HepG2 (cell line): ENCODE results near the gene MIGA2. TPM values are rescaled to one million over a fixed set of nuclear protein-coding genes. Genes with fewer than 3 reads are reported as not detected.

Experiments
- ARNT ChIP-seq: fragments of 450-650 bp; IDR thresholded peaks from 2 replicates; pipeline ENCODE4 v1.6.1; 2017
- ASH2L ChIP-seq: fragments of 300-600, 200-600 bp; sonication (generic); IDR thresholded peaks from 2 replicates; pipeline ENCODE4 v1.7.0; 2017; ENCODE audit warnings: low read depth, mild to moderate bottlenecking, moderate library complexity, mixed read lengths, low read length; ENCODE audit not compliant: insufficient read length
- BRD4 ChIP-seq: sonication (generic); formaldehyde crosslinking; IDR thresholded peaks from 2 replicates; pipeline ENCODE4 v1.4.0; 2020; ENCODE audit warnings: missing genetic modification reagents
- CCDC6 ChIP-seq: sonication (generic); formaldehyde crosslinking; IDR thresholded peaks from 2 replicates; pipeline ENCODE4 v1.8.1; 2022; ENCODE audit warnings: mild to moderate bottlenecking, missing genetic modification reagents, moderate library complexity
- CHD4 ChIP-seq: fragments of 200-600 bp; sonication (generic); IDR thresholded peaks from 2 replicates; pipeline ENCODE4 v1.7.0; 2017; ENCODE audit warnings: mild to moderate bottlenecking, low read length, borderline replicate concordance
- HDAC6 ChIP-seq: fragments of 200-600 bp; sonication (generic); IDR thresholded peaks from 2 replicates; pipeline ENCODE4 v1.7.0; 2017; ENCODE audit warnings: mild to moderate bottlenecking, antibody characterized with exemption, low read length, low read depth
- JDP2 ChIP-seq: sonication (generic); formaldehyde crosslinking; IDR thresholded peaks from 2 replicates; pipeline ENCODE4 v1.8.1; 2022; ENCODE audit warnings: missing genetic modification reagents, borderline replicate concordance
- NFIB ChIP-seq: sonication (generic); formaldehyde crosslinking; IDR thresholded peaks from 2 replicates; pipeline ENCODE4 v1.9.0; 2021; ENCODE audit warnings: missing genetic modification reagents, mild to moderate bottlenecking, borderline replicate concordance
- NR2F6 ChIP-seq, 2 experiments: IDR thresholded peaks; 2 replicates each; pipeline ENCODE4 v1.6.1; 2016; ENCODE audit warnings: antibody characterized with exemption in 1 of 2, mild to moderate bottlenecking in 1 of 2
- PHB2 ChIP-seq: fragments of 450-650 bp; IDR thresholded peaks from 2 replicates; pipeline ENCODE4 v1.6.1; 2018; ENCODE audit not compliant: partially characterized antibody
- REXO4 ChIP-seq: sonication (generic); formaldehyde crosslinking; IDR thresholded peaks from 2 replicates; pipeline ENCODE4 v1.8.0; 2022; ENCODE audit warnings: missing genetic modification reagents, mild to moderate bottlenecking, borderline replicate concordance
- SATB2 ChIP-seq: sonication (generic); formaldehyde crosslinking; IDR thresholded peaks from 2 replicates; pipeline ENCODE4 v1.5.0; 2020; ENCODE audit warnings: missing genetic modification reagents
- SCMH1 ChIP-seq: sonication (generic); formaldehyde crosslinking; IDR thresholded peaks from 2 replicates; pipeline ENCODE4 v1.9.0; 2021; ENCODE audit warnings: missing genetic modification reagents, mild to moderate bottlenecking, borderline replicate concordance
- THAP11 ChIP-seq: IDR thresholded peaks from 2 replicates; pipeline ENCODE4 v1.6.1; 2016; ENCODE audit warnings: missing biosample characterization, missing genetic modification reagents
- TIGD3 ChIP-seq: sonication (generic); formaldehyde crosslinking; IDR thresholded peaks from 2 replicates; pipeline ENCODE4 v1.5.1; 2020; ENCODE audit warnings: mild to moderate bottlenecking, missing genetic modification reagents, borderline replicate concordance
- TOPORS ChIP-seq: sonication (generic); formaldehyde crosslinking; IDR thresholded peaks from 2 replicates; pipeline ENCODE4 v1.8.0; 2023; ENCODE audit warnings: mild to moderate bottlenecking, missing genetic modification reagents
- U2AF2 ChIP-seq: fragments of 200-400 bp; formaldehyde crosslinking; IDR thresholded peaks from 2 replicates; pipeline ENCODE4 v1.6.1; 2017; ENCODE audit warnings: low read depth, mild to moderate bottlenecking, low read length
- USF2 ChIP-seq, 2 experiments: sonication (generic) in 1 of 2; formaldehyde crosslinking in 1 of 2; IDR thresholded peaks; 2 replicates each; pipeline versions ENCODE4 v1.5.1 to v1.6.1; 2011 to 2020; ENCODE audit warnings: borderline replicate concordance in 1 of 2, low read depth in 1 of 2, low read length in 1 of 2, mild to moderate bottlenecking in 1 of 2, missing genetic modification reagents in 1 of 2, moderate library complexity in 1 of 2
- ZBTB3 ChIP-seq: sonication (generic); formaldehyde crosslinking; IDR thresholded peaks from 2 replicates; pipeline ENCODE4 v1.4.0; 2020; ENCODE audit warnings: low read depth, mild to moderate bottlenecking, moderate library complexity, missing genetic modification reagents, borderline replicate concordance
- ZBTB49 ChIP-seq: sonication (generic); formaldehyde crosslinking; IDR thresholded peaks from 2 replicates; pipeline ENCODE4 v1.4.0; 2020; ENCODE audit warnings: missing genetic modification reagents, borderline replicate concordance
- ZNF788 ChIP-seq: sonication (generic); formaldehyde crosslinking; IDR thresholded peaks from 2 replicates; pipeline ENCODE4 v1.5.0; 2020; ENCODE audit warnings: mild to moderate bottlenecking, missing genetic modification reagents, borderline replicate concordance
- ZNF83 ChIP-seq: sonication (generic); formaldehyde crosslinking; IDR thresholded peaks from 2 replicates; pipeline ENCODE4 v1.4.0; 2020; ENCODE audit warnings: missing genetic modification reagents, mild to moderate bottlenecking, borderline replicate concordance
- polyA plus RNA-seq, 8 experiments: library from polyadenylated mRNA; depleted of rRNA in 3 of 8; stranded (reverse) in 7 of 8; unstranded in 1 of 8; fragments of >200 nt; fragmentation: Illumina TruSeq in 4 of 8; extraction: Trizol in 4 of 8; gene quantifications; 2 replicates each; pipeline versions ENCODE4 v1.2.1 to v1.2.3, GENCODE V29; 2011 to 2016; ENCODE audit warnings: low read depth in 4 of 8, missing spikeins in 1 of 8, mixed read lengths in 1 of 8; ENCODE audit not compliant: insufficient read depth in 1 of 8
- total RNA-seq, 5 experiments: library from RNA; depleted of rRNA; stranded (reverse); fragments of >200 nt; fragmentation: Illumina TruSeq; extraction: Trizol; gene quantifications; 2 replicates each; pipeline ENCODE4 v1.2.3, GENCODE V29; 2016; ENCODE audit warnings: low read depth in 1 of 5
- TF ChIP-seq, protein P1 (sequence below): sonication (generic); formaldehyde crosslinking; IDR thresholded peaks from 2 replicates; pipeline ENCODE4 v1.5.0; 2020; ENCODE audit warnings: missing genetic modification reagents, mild to moderate bottlenecking, borderline replicate concordance

Gene MIGA2
- total and polyA plus RNA-seq, 2 of the 13 experiments (the other 11 are each of a cell fraction or from before 2014, with no cell fraction given), result 10.8 to 17.1 TPM

- TF ChIP-seq ZBTB49 (no peak), ASH2L (peak; percentile 56), CCDC6 (no peak), TIGD3 (no peak), TOPORS (no peak), HDAC6 (no peak), CHD4 (no peak), BRD4 (CRISPR knock-in tag) (no peak; the same call in 1 of the 2 replicates), SATB2 (CRISPR knock-in tag) (no peak), ZNF83 (no peak), ARNT (no peak), SCMH1 (no peak), ZBTB3 (CRISPR knock-in tag) (no peak), REXO4 (CRISPR knock-in tag) (no peak), U2AF2 (no peak), THAP11 (no peak), ZNF788 (no peak), JDP2 (CRISPR knock-in tag) (no peak), NFIB (no peak), NR2F6 (IDR thresholded peaks at IDR 0.05) (no peak), NR2F6 (CRISPR knock-in tag; IDR thresholded peaks at IDR 0.05) (no peak), USF2 (IDR thresholded peaks at IDR 0.05; ENCODE audit: low read depth, low read length) (no peak), USF2 (CRISPR knock-in tag; IDR thresholded peaks at IDR 0.05; ENCODE audit: borderline replicate concordance) (no peak), PHB2 (no peak)
- TF ChIP-seq, protein P1, sequence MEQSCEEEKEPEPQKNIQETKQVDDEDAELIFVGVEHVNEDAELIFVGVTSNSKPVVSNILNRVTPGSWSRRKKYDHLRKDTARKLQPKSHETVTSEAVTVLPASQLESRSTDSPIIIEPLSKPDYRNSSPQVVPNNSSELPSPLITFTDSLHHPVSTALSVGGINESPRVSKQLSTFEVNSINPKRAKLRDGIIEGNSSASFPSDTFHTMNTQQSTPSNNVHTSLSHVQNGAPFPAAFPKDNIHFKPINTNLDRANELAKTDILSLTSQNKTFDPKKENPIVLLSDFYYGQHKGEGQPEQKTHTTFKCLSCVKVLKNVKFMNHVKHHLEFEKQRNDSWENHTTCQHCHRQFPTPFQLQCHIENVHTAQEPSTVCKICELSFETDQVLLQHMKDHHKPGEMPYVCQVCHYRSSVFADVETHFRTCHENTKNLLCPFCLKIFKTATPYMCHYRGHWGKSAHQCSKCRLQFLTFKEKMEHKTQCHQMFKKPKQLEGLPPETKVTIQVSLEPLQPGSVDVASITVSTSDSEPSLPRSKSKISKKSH (CRISPR knock-in tag), result no peak; the same call in 1 of the 2 replicates
These were observed 75.2 kb downstream of the MIGA2 start (continued) for GRCh38 chr9:129111528-129112151.
